BJ (cell line): ENCODE results near the gene ARMC9. TPM values are rescaled to one million over a fixed set of nuclear protein-coding genes. Genes with fewer than 3 reads are reported as not detected.

Source experiments
- CTCF ChIA-PET: fragments of 350-600 bp; formaldehyde crosslinking; extraction: SDS; loops from one replicate; lab custom pipeline; 2021; ENCODE audit warnings: antibody characterized with exemption, inconsistent platforms; lab: Yijun Ruan, JAX
- POLR2A ChIA-PET: fragments of 300-600 bp; sonication (Branson Sonifier 250); formaldehyde crosslinking; extraction: SDS; loops from one replicate; lab custom pipeline; 2021; ENCODE audit warnings: antibody characterized with exemption; lab: Charles Lee
- DNase-seq: peaks from one replicate; pipeline ENCODE4 v3.0.0-alpha.2; 2011; ENCODE audit warnings: low read depth
- H3K27me3 ChIP-seq: 2 replicates; pipeline ENCODE4 v1.6.0; 2011; ENCODE audit warnings: low read length; ENCODE audit not compliant: control insufficient read depth, insufficient read depth
- H3K36me3 ChIP-seq: 2 replicates; pipeline ENCODE4 v1.5.1; 2011; ENCODE audit warnings: low read length; ENCODE audit not compliant: control insufficient read depth, insufficient read depth
- H3K4me3 ChIP-seq: 2 replicates; pipeline ENCODE4 v1.5.1; 2011; ENCODE audit warnings: low read depth, mild to moderate bottlenecking, control low read depth, low read length
- polyA plus RNA-seq: library from polyadenylated mRNA; depleted of rRNA; stranded (reverse); fragments of >200 nt; gene quantifications from 2 replicates; pipeline ENCODE4 v1.2.3, GENCODE V29; 2011
- TF ChIP-seq, protein P1 (sequence below): IDR thresholded peaks from 2 replicates; pipeline ENCODE4 v1.5.1; 2011; ENCODE audit warnings: low read depth, mild to moderate bottlenecking, control low read depth, inconsistent platforms, low read length, moderate library complexity; ENCODE audit not compliant: insufficient read depth

ARMC9 gene
- polyA plus RNA-seq, 1 experiment: 83.1 TPM

DNA sequence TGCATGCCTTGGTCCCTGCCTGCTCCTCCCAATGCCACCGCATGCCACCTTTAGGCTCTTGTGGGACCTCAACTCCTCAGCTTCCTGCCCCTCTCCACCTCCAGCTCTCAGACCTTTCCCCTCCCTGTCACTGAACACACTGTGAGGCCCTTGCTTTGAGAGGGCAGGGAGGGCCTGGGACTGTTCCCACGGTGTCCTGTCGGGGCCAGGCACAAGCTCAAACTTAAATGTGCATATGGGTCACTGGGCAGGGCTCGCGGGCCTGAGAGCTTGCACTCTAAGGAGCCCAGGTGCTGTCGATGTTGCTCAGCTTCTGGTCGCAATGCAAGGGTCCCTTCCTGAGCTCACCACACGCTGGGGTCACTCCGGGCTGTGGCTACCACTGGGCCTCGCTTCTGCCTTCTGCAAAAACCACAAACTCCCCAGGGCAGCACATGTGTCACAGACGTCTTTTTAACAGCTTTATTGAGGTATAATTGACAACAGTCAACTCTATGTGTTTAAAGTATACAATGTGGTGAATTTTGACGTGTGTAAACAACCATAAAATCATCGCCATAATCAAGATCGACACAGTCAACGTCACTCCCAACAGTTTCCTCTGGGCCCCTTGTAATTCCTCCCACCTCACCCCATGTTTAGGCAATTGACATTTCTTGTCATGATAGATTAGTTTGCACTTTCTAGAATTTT lies 185.1 kb downstream of the ARMC9 start:
- CTCF ChIA-PET: no interaction called here
- DNase-seq: no peak
- POLR2A ChIA-PET: no interaction called here
- Histone ChIP-seq H3K36me3 (no peaks in the 10 kb centered on the region), H3K27me3 (no peaks in the 10 kb centered on the region), H3K4me3 (no peak overlapping the region)
- TF ChIP-seq, protein P1, sequence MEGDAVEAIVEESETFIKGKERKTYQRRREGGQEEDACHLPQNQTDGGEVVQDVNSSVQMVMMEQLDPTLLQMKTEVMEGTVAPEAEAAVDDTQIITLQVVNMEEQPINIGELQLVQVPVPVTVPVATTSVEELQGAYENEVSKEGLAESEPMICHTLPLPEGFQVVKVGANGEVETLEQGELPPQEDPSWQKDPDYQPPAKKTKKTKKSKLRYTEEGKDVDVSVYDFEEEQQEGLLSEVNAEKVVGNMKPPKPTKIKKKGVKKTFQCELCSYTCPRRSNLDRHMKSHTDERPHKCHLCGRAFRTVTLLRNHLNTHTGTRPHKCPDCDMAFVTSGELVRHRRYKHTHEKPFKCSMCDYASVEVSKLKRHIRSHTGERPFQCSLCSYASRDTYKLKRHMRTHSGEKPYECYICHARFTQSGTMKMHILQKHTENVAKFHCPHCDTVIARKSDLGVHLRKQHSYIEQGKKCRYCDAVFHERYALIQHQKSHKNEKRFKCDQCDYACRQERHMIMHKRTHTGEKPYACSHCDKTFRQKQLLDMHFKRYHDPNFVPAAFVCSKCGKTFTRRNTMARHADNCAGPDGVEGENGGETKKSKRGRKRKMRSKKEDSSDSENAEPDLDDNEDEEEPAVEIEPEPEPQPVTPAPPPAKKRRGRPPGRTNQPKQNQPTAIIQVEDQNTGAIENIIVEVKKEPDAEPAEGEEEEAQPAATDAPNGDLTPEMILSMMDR: no peak

DNA sequence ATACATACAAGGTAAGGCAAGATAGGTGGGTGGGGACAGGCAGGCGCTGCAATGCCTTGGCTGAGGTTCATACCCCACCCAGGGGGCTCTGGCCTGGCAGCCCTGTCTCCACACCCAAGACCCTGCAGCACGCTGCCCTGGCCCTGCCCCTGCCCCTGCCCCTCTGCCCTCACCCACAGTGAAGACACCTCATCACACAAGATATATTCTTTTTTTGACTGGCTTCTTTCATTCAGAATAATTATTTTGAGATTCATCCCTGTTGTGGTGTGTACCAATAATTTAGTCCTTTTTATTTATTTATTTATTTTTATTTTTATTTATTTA lies 185.6 kb downstream of the ARMC9 start:
- no peak for DNase-seq
- TF ChIP-seq, protein P1: no peak
- ChIA-PET CTCF (no interaction called here), POLR2A (no interaction called here)
- H3K4me3 ChIP-seq: no peak overlapping the region
- H3K27me3 ChIP-seq: no peaks in the 10 kb centered on the region
- no peaks in the 10 kb centered on the region for H3K36me3 ChIP-seq

DNA sequence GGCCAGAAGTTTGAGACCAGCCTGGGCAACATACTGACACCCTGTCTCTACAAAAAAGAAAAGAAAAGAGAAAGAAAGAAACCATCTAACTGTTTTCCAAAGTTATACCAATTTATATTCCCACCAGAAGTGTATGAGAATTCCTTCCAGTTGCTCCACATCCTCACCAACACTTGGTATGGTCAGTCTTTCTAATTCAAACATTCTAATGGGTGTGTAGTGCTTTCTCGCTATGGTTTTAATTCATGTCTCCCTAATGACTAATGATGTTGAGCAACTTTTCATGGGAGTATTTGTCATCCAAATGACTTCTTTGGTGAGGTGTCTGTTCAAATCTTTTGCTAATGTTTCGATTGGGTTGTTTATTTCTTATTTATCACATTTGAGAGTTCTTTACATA lies 186.5 kb downstream of the ARMC9 start:
- TF ChIP-seq, protein P1: no peak
- no peaks in the 10 kb centered on the region for H3K27me3 ChIP-seq
- ChIA-PET POLR2A (no interaction called here), CTCF (no interaction called here)
- H3K4me3 ChIP-seq: no peak overlapping the region
- no peak for DNase-seq
- H3K36me3 ChIP-seq: no peaks in the 10 kb centered on the region

DNA sequence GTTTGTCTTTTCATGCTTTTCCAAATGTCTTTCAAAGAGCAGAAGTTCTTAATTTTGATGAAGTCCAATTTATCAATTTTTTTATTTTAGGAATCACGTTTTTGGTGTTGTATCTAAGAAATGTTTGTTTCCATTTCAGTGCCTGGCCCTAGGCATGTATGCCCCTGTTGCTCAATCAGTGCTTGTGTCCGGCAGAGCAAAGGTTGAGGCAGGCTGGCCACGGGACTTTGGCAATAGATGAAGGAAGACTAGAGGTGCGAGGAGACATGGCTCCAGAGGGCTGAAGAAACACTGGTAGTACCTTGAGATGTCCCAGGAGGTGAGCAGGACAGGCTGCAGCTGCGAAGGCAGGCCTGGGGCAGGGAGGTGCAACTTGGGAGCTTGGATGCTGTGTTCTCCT lies 187.0 kb downstream of the ARMC9 start:
- no peak for DNase-seq
- ChIA-PET CTCF (no interaction called here), POLR2A (no interaction called here)
- TF ChIP-seq, protein P1: no peak
- H3K4me3 ChIP-seq: no peak overlapping the region
- no peaks in the 10 kb centered on the region for H3K27me3 ChIP-seq
- H3K36me3 ChIP-seq: no peaks in the 10 kb centered on the region

DNA sequence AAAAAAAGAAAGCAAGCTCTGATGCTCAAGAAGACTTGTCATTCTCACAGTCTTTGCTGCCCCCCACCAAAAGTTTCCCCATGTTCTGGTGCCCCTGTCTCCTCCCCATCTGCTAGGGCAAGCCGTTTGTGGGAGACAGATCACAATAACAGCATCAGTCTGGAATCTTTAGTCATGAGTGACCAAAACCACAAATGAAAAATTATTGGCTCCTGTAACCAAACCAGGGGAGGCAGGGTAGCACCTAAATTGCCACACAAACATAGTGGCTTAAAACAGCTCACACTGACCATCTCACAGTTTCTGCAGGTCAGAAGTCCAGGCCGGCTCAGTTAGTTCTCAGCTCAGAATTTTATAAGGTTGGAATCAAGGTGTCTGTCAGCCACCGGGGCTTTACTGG lies 188.0 kb downstream of the ARMC9 start:
- DNase-seq: peak; percentile 56
- no peaks in the 10 kb centered on the region for H3K36me3 ChIP-seq
- CTCF ChIA-PET: no interaction called here
- POLR2A ChIA-PET: no interaction called here
- H3K4me3 ChIP-seq: no peak overlapping the region
- no peaks in the 10 kb centered on the region for H3K27me3 ChIP-seq
- TF ChIP-seq, protein P1: no peak
